G401 (cell line): Measurements from ENCODE around the gene KMT5C. TPM values are rescaled to one million over a fixed set of nuclear protein-coding genes. Genes with fewer than 3 reads are reported as not detected.

Experiments
- DNase-seq: peaks from one replicate; pipeline ENCODE4 v3.0.0-alpha.2; 2015; ENCODE audit warnings: low spot score
- in situ Hi-C: cut with HindIII; loops from 2 replicates; pipeline ENCODE4 v1.10.0; 2016; ENCODE audit warnings: low sequenced_read_pairs, mixed read lengths
- total RNA-seq: library from RNA; depleted of rRNA; stranded (reverse); fragments of >200 nt; shearing (Covaris generic); gene quantifications from 2 replicates; pipeline ENCODE4 v1.2.3, GENCODE V29; 2014

Gene KMT5C
- total RNA-seq, 1 experiment from 2014 or later, result 20.8 TPM

- no peak for DNase-seq
- in situ Hi-C loops, result no loop called here
Observed at GRCh38 chr19:55382013-55382412, 42.3 kb downstream of the KMT5C start.

DNA sequence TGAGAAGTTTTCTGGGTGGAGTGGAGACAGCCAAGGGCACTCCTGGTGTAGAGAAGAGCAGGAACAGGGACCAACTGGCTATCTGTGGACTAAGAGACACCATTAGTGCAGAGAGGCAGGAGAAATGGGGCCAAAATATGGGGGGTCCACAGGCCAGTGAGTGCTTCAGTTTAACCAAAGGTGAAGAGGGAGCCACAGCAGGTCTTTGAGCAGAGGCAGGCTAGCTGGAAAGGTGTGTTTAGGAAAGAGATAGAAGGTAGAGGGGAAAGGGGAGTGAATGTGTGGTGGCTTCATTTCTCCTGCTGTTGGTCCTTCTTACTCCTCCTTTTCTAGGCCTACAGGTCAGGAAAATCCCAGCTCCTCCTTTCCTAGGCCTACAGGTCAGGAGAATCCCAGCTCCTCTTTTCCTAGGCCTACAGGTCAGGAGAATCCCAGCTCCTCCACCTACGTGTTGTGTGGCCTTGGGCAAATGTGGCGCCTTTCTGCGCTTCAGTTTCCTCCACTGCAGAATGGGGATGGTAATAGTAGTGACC, 42.9 kb downstream of the KMT5C start:
- in situ Hi-C loops, result no loop called here
- no peak for DNase-seq

GRCh38 chr19:55383279-55384130, 43.8 kb downstream of the KMT5C start:
- DNase-seq, result peak; percentile 45
- in situ Hi-C loops, result no loop called here

GRCh38 chr19:55384131-55384919, 44.6 kb downstream of the KMT5C start, which contains the start of gene TMEM238:
Gene TMEM238 (minus strand): TSS chr19:55384292. CDS start chr19:55384259, 33 bp downstream.
- peak; percentile 49 for DNase-seq
- in situ Hi-C loops, result no loop called here

- in situ Hi-C loops, result no loop called here
- DNase-seq, result peak; percentile 97
Observed at GRCh38 chr19:55384920-55385723, 45.4 kb downstream of the KMT5C start.

DNA sequence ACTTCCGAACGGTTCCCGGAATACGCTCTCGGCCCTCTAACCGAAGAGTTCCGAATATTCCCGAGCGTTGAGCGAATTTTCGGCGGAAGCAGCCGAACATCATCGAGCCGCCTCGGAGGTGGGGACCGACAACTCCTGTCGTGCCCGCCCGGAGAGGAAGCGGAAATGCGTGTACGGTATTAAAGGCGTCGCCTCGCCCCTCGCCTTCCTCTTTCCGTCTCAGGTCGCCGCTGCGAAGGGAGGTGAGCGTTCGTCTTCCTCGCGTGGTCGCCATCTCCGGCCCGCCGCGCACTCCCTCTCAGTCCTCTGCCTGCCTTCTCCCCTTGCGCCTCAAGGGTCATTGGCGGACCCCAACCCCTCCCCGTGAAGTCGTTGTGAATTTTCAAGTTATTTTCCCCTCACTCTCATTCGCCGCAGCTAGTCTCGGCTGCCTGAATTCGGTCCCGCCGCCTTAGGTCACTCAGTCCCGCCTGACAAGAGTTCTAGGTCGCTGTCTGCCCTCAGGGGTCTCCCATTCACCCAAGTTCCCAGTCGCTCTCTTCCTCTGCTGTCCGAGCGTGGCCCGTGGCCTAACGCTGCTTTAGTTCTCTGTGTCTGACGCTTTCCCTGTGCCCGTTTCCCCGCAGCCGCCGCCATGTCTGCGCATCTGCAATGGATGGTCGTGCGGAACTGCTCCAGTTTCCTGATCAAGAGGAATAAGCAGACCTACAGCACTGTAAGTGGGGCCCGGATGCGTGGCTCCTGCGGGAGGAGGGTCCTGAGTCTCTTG, 46.2 kb downstream of the KMT5C start, which contains the start of gene RPL28:
Gene RPL28 (plus strand): TSS at position 209 of the 769 bp plus-strand sequence. CDS start 426 bp downstream, at position 635.
- in situ Hi-C loops, result no loop called here
- peak; percentile 98 for DNase-seq

- no peak for DNase-seq
- in situ Hi-C loops, result no loop called here
Observed at GRCh38 chr19:55386493-55386971, 46.9 kb downstream of the KMT5C start.

GRCh38 chr19:55387736-55388497, 48.2 kb downstream of the KMT5C start:
- no peak for DNase-seq
- in situ Hi-C loops, result no loop called here

- in situ Hi-C loops, result no loop called here
- DNase-seq, result no peak
Observed at GRCh38 chr19:55389386-55390317, 50.0 kb downstream of the KMT5C start.

GRCh38 chr19:55390461-55390880, 50.8 kb downstream of the KMT5C start:
- DNase-seq, result no peak
- in situ Hi-C loops, result no loop called here

DNA sequence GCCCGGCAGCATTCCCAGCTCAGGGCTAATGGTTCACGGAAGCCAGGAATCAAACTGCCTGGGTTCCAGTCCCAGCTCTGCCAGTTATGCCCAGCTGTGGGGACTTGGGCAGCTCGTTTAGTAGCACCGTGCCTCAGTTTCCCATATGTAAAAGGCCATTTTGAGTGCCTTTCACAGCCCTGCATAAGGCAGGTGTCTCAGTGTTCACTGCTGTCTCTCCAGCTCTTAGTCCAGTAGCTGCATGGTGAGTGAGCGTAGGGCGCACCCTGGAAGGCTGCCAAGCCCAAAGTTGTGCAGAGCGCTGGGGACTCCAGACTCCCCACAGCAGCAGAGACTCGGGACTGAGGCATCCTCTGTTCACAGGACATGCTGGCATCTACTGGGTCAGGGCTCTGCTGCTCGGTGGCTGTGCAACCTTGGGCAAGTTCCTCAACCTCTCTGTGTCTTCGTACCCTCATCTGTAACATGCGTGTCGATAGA, 51.6 kb downstream of the KMT5C start:
- in situ Hi-C loops, result no loop called here
- DNase-seq, result no peak

DNA sequence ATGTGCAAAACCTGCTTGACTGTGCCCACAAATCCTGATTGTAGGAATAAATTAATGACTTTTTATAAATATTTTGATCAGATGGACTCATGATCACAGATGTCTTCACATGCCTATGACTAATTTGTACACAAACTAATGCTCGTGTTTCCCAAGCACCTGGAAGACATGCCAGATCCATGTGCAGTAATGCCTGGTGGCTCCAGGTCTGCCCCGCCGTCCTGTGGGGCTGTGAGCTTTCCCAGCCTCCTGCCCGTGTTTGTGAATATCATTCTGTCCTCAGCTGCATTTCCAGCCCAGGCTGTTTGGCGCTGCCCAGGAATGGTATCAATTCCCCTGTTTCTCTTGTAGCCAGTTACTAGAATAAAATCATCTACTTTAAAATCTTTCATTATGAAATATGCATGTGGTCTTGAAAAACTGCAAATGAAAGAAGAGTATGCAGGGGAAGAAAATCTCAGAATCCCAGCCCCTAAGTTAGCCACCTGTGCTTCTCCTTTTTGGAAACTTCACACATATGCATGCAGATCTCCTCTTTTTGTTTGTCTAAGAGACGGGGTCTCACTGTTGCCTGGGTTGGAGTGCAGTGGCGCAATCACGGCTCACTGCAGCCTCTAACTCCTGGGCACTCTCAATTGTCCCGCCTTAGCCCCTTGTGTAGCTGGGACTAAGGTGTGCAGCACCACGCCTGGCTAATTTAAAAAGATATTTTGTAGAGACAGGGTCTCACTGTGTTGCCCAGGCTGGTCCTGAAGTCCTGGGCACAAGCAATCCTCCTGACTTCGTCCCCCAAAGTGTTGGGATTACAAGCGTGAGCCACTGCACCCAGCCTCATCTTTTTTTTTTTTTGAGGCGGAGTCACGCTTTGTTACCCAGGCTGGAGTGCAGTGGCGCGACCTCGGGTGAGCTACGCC, 52.3 kb downstream of the KMT5C start:
- in situ Hi-C loops, result no loop called here
- no peak for DNase-seq

DNA sequence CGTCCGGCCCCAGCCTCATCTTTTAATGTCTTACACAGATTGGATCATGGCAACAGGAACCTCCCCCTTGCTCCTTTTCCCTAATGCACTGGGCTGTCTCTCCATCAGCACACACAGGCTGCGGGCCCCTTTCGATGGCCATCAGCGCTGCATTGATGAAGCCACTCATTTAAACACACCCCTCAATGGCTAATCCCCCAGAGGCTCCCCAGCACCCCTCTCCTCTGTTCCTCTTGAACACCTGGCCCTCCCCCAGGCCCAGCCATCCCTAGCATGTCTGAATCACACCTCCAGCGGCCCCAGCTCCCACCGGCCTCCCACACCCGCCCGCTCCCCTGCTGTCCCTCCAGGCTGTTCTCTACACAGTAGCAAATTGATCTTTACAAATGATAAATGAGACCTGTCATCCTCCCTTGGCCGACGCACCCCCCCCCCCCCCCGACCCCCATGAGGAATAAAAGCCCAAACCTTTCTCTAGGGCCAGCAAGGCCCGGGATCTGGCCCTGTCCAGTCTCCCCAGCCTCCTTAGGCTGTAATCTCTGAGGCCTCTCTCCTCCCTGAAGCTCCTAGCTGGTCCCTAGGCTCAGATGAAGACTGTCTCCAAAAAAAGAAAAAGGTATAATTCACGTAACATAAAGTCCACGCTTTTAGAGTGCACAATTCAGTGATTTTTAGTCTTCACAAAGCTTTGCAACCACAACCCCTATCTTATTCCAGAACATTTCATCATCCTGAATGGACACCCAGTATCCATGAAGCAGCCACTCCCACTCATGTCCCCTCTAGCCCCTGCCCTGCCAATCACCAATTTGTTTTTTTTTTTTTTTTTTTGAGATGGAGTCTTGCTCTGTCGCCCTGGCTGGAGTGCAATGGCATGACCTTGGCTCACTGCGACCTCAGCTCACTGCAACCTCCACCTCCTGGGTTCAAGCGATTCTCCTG, 53.4 kb downstream of the KMT5C start:
- DNase-seq, result no peak
- in situ Hi-C loops, result no loop called here
